ENCODE results near the gene CNTD1.

Gene CNTD1

DNA sequence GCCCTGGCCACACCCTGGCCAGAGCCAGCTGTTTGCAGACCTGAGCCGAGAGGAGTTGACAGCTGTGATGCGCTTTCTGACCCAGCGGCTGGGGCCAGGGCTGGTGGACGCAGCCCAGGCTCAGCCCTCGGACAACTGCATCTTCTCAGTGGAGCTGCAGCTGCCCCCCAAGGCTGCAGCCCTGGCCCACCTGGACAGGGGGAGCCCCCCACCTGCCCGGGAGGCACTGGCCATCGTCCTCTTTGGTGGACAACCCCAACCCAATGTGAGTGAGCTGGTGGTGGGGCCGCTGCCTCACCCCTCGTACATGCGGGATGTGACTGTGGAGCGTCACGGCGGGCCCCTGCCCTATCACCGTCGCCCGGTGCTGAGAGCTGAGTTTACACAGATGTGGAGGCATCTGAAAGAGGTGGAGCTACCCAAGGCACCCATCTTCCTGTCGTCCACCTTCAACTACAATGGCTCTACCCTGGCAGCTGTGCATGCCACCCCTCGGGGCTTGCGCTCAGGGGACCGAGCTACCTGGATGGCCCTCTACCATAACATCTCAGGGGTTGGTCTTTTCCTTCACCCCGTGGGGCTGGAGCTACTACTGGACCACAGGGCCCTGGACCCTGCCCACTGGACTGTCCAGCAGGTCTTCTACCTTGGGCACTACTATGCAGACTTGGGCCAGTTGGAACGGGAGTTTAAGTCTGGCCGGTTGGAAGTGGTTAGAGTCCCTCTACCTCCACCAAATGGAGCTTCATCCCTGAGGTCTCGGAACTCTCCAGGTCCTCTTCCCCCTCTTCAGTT lies 46.3 kb downstream of the CNTD1 start:
- Histone ChIP-seq H3K4me3 (ENCODE audit: low read depth in 1 of 5, low read length in 5 of 5) (no peak overlapping the region), H3K9me3 (ENCODE audit: control insufficient read depth in 5 of 5, low read length in 5 of 5) (no peaks in the 10 kb centered on the region), H3K27me3 (ENCODE audit: control insufficient read depth in 5 of 5, insufficient read depth in 4 of 5, low read length in 5 of 5) (no peaks in the 10 kb centered on the region), H3K4me1 (ENCODE audit: control insufficient read depth in 5 of 5, insufficient read depth in 5 of 5, low read length in 5 of 5) (peaks cover 19 to 66% (median 56%) of the 10 kb centered on the region in 5 donors), H3K36me3 (ENCODE audit: control insufficient read depth in 5 of 5, insufficient read depth in 5 of 5, low read length in 5 of 5) (peaks cover 10 to 58% (median 44%) of the 10 kb centered on the region in 5 donors), H3K27ac (ENCODE audit: low read depth, low read length) (peak overlapping the region; percentile 90), H3K9ac (ENCODE audit: low read length in 5 of 5) (peak overlapping the region in 4 of 5 donors; percentile 54 to 77 (median 58))

GRCh38 chr17:42845556-42845917 lies 46.9 kb downstream of the CNTD1 start:
- peaks cover 10 to 52% (median 40%) of the 10 kb centered on the region in 5 donors for H3K36me3 ChIP-seq (ENCODE audit: control insufficient read depth in 5 of 5, insufficient read depth in 5 of 5, low read length in 5 of 5)
- no peaks in the 10 kb centered on the region for H3K9me3 ChIP-seq (ENCODE audit: control insufficient read depth in 5 of 5, low read length in 5 of 5)
- no peaks in the 10 kb centered on the region for H3K27me3 ChIP-seq (ENCODE audit: control insufficient read depth in 5 of 5, insufficient read depth in 4 of 5, low read length in 5 of 5)
- peak overlapping the region in 1 of 5 donors; percentile 25 for H3K4me3 ChIP-seq (ENCODE audit: low read depth in 1 of 5, low read length in 5 of 5)
- peak overlapping the region; percentile 90 for H3K27ac ChIP-seq (ENCODE audit: low read depth, low read length)
- peaks cover 20 to 71% (median 61%) of the 10 kb centered on the region in 5 donors for H3K4me1 ChIP-seq (ENCODE audit: control insufficient read depth in 5 of 5, insufficient read depth in 5 of 5, low read length in 5 of 5)
- H3K9ac ChIP-seq (ENCODE audit: low read length in 5 of 5): peak overlapping the region in 4 of 5 donors; percentile 2 to 77 (median 59)

DNA sequence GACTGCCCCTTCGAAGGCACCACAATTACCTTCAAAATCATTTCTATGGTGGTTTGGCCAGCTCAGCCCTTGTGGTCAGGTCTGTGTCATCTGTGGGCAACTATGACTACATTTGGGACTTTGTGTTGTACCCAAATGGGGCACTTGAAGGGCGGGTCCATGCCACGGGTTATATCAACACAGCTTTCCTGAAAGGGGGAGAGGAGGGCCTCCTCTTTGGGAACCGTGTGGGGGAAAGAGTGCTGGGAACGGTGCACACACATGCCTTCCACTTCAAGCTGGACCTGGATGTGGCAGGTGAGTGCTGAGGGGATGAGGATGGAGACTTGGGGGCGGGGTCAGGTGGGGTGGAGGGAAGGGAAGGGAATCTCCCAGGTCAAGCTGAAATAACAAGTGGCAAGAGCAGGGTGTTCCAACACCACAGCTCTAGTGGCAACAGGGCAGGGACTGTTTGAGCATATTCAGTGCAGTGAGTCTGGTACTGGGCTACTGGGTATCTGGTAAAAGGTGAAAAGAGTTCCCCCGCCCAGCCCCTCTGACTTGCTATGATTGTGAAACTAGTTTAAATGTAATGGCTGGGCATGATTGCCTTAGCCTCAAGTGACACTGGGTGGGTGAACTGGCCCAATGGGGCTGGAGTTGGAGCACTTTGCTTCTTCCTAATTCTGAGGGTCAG lies 47.4 kb downstream of the CNTD1 start:
- Histone ChIP-seq H3K4me3 (ENCODE audit: low read depth in 1 of 5, low read length in 5 of 5) (peak overlapping the region in 1 of 5 donors; percentile 59), H3K27ac (ENCODE audit: low read depth, low read length) (peak overlapping the region; percentile 90), H3K36me3 (ENCODE audit: control insufficient read depth in 5 of 5, insufficient read depth in 5 of 5, low read length in 5 of 5) (peaks cover 10 to 49% (median 36%) of the 10 kb centered on the region in 5 donors), H3K4me1 (ENCODE audit: control insufficient read depth in 5 of 5, insufficient read depth in 5 of 5, low read length in 5 of 5) (peaks cover 20 to 74% (median 65%) of the 10 kb centered on the region in 5 donors), H3K9me3 (ENCODE audit: control insufficient read depth in 5 of 5, low read length in 5 of 5) (no peaks in the 10 kb centered on the region), H3K9ac (ENCODE audit: low read length in 5 of 5) (peak overlapping the region in 4 of 5 donors; percentile 2 to 77 (median 59)), H3K27me3 (ENCODE audit: control insufficient read depth in 5 of 5, insufficient read depth in 4 of 5, low read length in 5 of 5) (no peaks in the 10 kb centered on the region)

DNA sequence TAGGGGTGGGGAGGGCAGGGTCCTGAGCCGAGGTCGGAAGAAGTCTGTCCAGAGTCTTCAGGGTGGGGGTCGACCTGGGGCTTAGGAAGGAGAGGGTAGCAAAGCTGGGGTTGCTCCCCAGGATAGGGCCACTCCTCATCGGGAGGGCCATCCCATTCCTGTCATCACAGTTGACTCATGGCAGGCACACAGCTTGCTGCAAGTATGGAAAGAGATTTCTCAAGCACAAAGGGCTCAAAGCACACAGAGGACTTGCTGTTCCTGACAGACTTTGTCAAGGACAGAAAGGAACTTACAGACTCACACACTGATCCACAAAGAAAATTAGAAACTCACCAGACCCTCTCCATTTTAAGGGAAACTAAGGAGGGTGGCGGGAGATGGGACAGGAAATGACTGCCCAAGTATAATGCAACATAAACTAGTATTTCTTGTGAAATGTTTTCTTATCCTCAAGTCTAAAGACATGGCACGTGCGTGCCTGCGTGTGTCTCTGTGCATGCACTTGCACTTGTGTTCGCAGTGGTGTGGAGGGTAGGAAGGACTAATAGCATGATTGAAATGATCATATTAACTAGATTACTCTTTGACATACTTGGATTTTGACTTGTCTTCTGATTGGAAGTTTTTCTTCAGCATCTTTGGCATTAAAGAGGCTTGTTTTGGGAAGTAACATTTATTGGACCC lies 48.1 kb downstream of the CNTD1 start:
- H3K27me3 ChIP-seq (ENCODE audit: control insufficient read depth in 5 of 5, insufficient read depth in 4 of 5, low read length in 5 of 5): no peaks in the 10 kb centered on the region
- no peaks in the 10 kb centered on the region for H3K9me3 ChIP-seq (ENCODE audit: control insufficient read depth in 5 of 5, low read length in 5 of 5)
- H3K9ac ChIP-seq (ENCODE audit: low read length in 5 of 5): peak overlapping the region in 4 of 5 donors; percentile 6 to 77 (median 48)
- H3K27ac ChIP-seq (ENCODE audit: low read depth, low read length): peak overlapping the region; percentile 90
- peaks cover 5 to 42% (median 29%) of the 10 kb centered on the region in 5 donors for H3K36me3 ChIP-seq (ENCODE audit: control insufficient read depth in 5 of 5, insufficient read depth in 5 of 5, low read length in 5 of 5)
- H3K4me1 ChIP-seq (ENCODE audit: control insufficient read depth in 5 of 5, insufficient read depth in 5 of 5, low read length in 5 of 5): peaks cover 20 to 74% (median 65%) of the 10 kb centered on the region in 5 donors
- H3K4me3 ChIP-seq (ENCODE audit: low read depth in 1 of 5, low read length in 5 of 5): peak overlapping the region in 3 of 5 donors; percentile 25 to 59 (median 26)

DNA sequence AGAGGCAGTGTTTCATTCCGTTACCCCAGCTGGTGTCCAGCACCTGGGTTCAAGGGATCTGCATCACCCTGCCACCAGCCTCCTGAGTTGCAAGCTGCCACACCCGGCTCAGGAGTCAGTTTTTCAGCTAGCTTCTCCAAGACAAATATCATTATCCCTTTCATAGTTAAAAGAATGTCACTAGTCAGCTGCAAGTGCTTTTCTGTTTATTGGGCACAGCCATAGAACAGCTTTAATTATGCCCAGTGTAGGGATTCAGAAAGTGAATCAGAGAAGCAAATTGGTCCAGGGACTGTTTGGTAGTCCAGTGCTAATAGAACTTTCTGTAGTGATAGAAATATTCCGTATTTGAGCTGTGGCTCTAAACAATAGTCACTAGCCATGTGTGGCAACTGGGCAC lies 49.4 kb downstream of the CNTD1 start:
- Histone ChIP-seq H3K4me3 (ENCODE audit: low read depth in 1 of 5, low read length in 5 of 5) (no peak overlapping the region), H3K4me1 (ENCODE audit: control insufficient read depth in 5 of 5, insufficient read depth in 5 of 5, low read length in 5 of 5) (peaks cover 20 to 83% (median 65%) of the 10 kb centered on the region in 5 donors), H3K27ac (ENCODE audit: low read depth, low read length) (peak overlapping the region; percentile 90), H3K9ac (ENCODE audit: low read length in 5 of 5) (peak overlapping the region in 1 of 5 donors; percentile 77), H3K9me3 (ENCODE audit: control insufficient read depth in 5 of 5, low read length in 5 of 5) (no peaks in the 10 kb centered on the region), H3K36me3 (ENCODE audit: control insufficient read depth in 5 of 5, insufficient read depth in 5 of 5, low read length in 5 of 5) (peaks cover 0 to 28% (median 16%) of the 10 kb centered on the region in 5 donors), H3K27me3 (ENCODE audit: control insufficient read depth in 5 of 5, insufficient read depth in 4 of 5, low read length in 5 of 5) (no peaks in the 10 kb centered on the region)

DNA sequence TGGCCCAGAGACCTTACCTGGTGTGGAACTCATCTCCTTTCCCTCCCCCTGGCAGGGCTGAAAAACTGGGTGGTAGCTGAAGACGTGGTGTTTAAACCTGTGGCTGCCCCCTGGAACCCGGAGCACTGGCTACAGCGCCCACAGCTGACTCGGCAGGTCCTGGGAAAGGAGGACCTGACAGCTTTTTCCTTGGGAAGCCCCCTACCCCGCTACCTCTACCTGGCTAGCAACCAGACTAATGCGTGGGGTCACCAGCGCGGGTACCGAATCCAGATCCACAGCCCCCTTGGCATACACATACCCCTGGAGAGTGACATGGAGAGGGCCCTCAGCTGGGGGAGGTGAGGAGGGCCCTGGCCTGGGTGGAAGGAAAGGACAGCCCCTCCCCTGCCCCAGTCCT lies 50.4 kb downstream of the CNTD1 start:
- Histone ChIP-seq H3K4me1 (ENCODE audit: control insufficient read depth in 5 of 5, insufficient read depth in 5 of 5, low read length in 5 of 5) (peaks cover 20 to 85% (median 66%) of the 10 kb centered on the region in 5 donors), H3K4me3 (ENCODE audit: low read depth in 1 of 5, low read length in 5 of 5) (no peak overlapping the region), H3K36me3 (ENCODE audit: control insufficient read depth in 5 of 5, insufficient read depth in 5 of 5, low read length in 5 of 5) (peaks cover 0 to 20% (median 19%) of the 10 kb centered on the region in 5 donors), H3K27me3 (ENCODE audit: control insufficient read depth in 5 of 5, insufficient read depth in 4 of 5, low read length in 5 of 5) (no peaks in the 10 kb centered on the region), H3K27ac (ENCODE audit: low read depth, low read length) (peak overlapping the region; percentile 94), H3K9me3 (ENCODE audit: control insufficient read depth in 5 of 5, low read length in 5 of 5) (no peaks in the 10 kb centered on the region), H3K9ac (ENCODE audit: low read length in 5 of 5) (peak overlapping the region in 4 of 5 donors; percentile 17 to 77 (median 50))

GRCh38 chr17:42849451-42850181 lies 51.0 kb downstream of the CNTD1 start:
- Histone ChIP-seq H3K4me3 (ENCODE audit: low read depth in 1 of 5, low read length in 5 of 5) (peak overlapping the region; percentile 34 to 48 (median 41)), H3K9ac (ENCODE audit: low read length in 5 of 5) (peak overlapping the region; percentile 17 to 77 (median 55)), H3K27ac (ENCODE audit: low read depth, low read length) (peak overlapping the region; percentile 94), H3K9me3 (ENCODE audit: control insufficient read depth in 5 of 5, low read length in 5 of 5) (no peaks in the 10 kb centered on the region), H3K36me3 (ENCODE audit: control insufficient read depth in 5 of 5, insufficient read depth in 5 of 5, low read length in 5 of 5) (peaks cover 0 to 16% (median 13%) of the 10 kb centered on the region in 5 donors), H3K4me1 (ENCODE audit: control insufficient read depth in 5 of 5, insufficient read depth in 5 of 5, low read length in 5 of 5) (peaks cover 17 to 85% (median 66%) of the 10 kb centered on the region in 5 donors), H3K27me3 (ENCODE audit: control insufficient read depth in 5 of 5, insufficient read depth in 4 of 5, low read length in 5 of 5) (no peaks in the 10 kb centered on the region)

GRCh38 chr17:42850954-42851353 lies 52.3 kb downstream of the CNTD1 start, which contains the start of gene AOC3:
AOC3 (plus strand) TSS chr17:42851199; CDS start chr17:42851344, 145 bp downstream.
- Histone ChIP-seq H3K27me3 (ENCODE audit: control insufficient read depth in 5 of 5, insufficient read depth in 4 of 5, low read length in 5 of 5) (no peaks in the 10 kb centered on the region), H3K27ac (ENCODE audit: low read depth, low read length) (peak within 1 kb of the TSS; percentile 94), H3K9me3 (ENCODE audit: control insufficient read depth in 5 of 5, low read length in 5 of 5) (no peaks in the 10 kb centered on the region), H3K4me1 (ENCODE audit: control insufficient read depth in 5 of 5, insufficient read depth in 5 of 5, low read length in 5 of 5) (peaks cover 17 to 85% (median 67%) of the 10 kb centered on the region in 5 donors), H3K4me3 (ENCODE audit: low read depth in 1 of 5, low read length in 5 of 5) (peak within 1 kb of the TSS; percentile 70 to 92 (median 75)), H3K36me3 (ENCODE audit: control insufficient read depth in 5 of 5, insufficient read depth in 5 of 5, low read length in 5 of 5) (peaks cover 0 to 16% (median 12%) of the 10 kb centered on the region in 5 donors), H3K9ac (ENCODE audit: low read length in 5 of 5) (peak within 1 kb of the TSS; percentile 71 to 93 (median 81))
